ENCODE measurements around the gene ATAD5.
"Not testable (repeated sequence)": the region's sequence is repeated elsewhere in the genome, so short reads cannot be mapped to it uniquely, and the experiment has no call there.

The ATAD5 gene

GRCh38 chr17:30905742-30906100 lies 74.0 kb downstream of the ATAD5 start:
- H3K4me3 ChIP-seq (ENCODE audit: low read length) = peak overlapping the region; percentile 71
- no peak for DNase-seq (ENCODE audit: low read depth, low spot score)

GRCh38 chr17:30906101-30906911 lies 74.5 kb downstream of the ATAD5 start, which contains the start of gene TEFM:
Gene TEFM, minus strand, starts transcription at chr17:30906238. Its CDS starts 40 bp downstream, at chr17:30906198.
- peak within 1 kb of the TSS; percentile 71 for H3K4me3 ChIP-seq (ENCODE audit: low read length)
- DNase-seq (ENCODE audit: low read depth, low spot score) = peak; percentile 78

GRCh38 chr17:30908717-30909420 lies 77.1 kb downstream of the ATAD5 start:
- no peak for DNase-seq (ENCODE audit: low read depth, low spot score)
- no peak overlapping the region for H3K4me3 ChIP-seq (ENCODE audit: low read length)

- DNase-seq (ENCODE audit: low read depth, low spot score); H3K4me3 ChIP-seq (ENCODE audit: low read length): not testable (repeated sequence)
Measured at GRCh38 chr17:30910151-30910550, 78.4 kb downstream of the ATAD5 start.

- H3K4me3 ChIP-seq (ENCODE audit: low read length) = no peak overlapping the region
- DNase-seq (ENCODE audit: low read depth, low spot score) = no peak
Measured at GRCh38 chr17:30913955-30914354, 82.2 kb downstream of the ATAD5 start.

GRCh38 chr17:30915833-30916611 lies 84.3 kb downstream of the ATAD5 start:
- DNase-seq (ENCODE audit: low read depth, low spot score) = no peak
- no peak overlapping the region for H3K4me3 ChIP-seq (ENCODE audit: low read length)

- DNase-seq (ENCODE audit: low read depth, low spot score) = no peak
- H3K4me3 ChIP-seq (ENCODE audit: low read length) = no peak overlapping the region
Measured at GRCh38 chr17:30917050-30917449, 85.3 kb downstream of the ATAD5 start.

GRCh38 chr17:30920282-30920681 lies 88.5 kb downstream of the ATAD5 start:
- no peak overlapping the region for H3K4me3 ChIP-seq (ENCODE audit: low read length)
- DNase-seq (ENCODE audit: low read depth, low spot score) = no peak

- no peak overlapping the region for H3K4me3 ChIP-seq (ENCODE audit: low read length)
- DNase-seq (ENCODE audit: low read depth, low spot score) = no peak
Measured at GRCh38 chr17:30920683-30921543, 89.1 kb downstream of the ATAD5 start.

GRCh38 chr17:30921544-30922196 lies 89.9 kb downstream of the ATAD5 start, which contains the start of gene ADAP2:
Gene ADAP2, plus strand, starts transcription at chr17:30921945. Its CDS starts 70 bp downstream, at chr17:30922015.
- H3K4me3 ChIP-seq (ENCODE audit: low read length) = no peak within 1 kb of the TSS
- no peak for DNase-seq (ENCODE audit: low read depth, low spot score)

GRCh38 chr17:30922235-30923030 lies 90.7 kb downstream of the ATAD5 start:
- no peak overlapping the region for H3K4me3 ChIP-seq (ENCODE audit: low read length)
- DNase-seq (ENCODE audit: low read depth, low spot score) = no peak

- DNase-seq (ENCODE audit: low read depth, low spot score) = no peak
- H3K4me3 ChIP-seq (ENCODE audit: low read length) = no peak overlapping the region
Measured at GRCh38 chr17:30924341-30924740, 92.6 kb downstream of the ATAD5 start.

GRCh38 chr17:30926516-30926915 lies 94.8 kb downstream of the ATAD5 start:
- no peak overlapping the region for H3K4me3 ChIP-seq (ENCODE audit: low read length)
- no peak for DNase-seq (ENCODE audit: low read depth, low spot score)

GRCh38 chr17:30927756-30928155 lies 96.0 kb downstream of the ATAD5 start:
- DNase-seq (ENCODE audit: low read depth, low spot score) = no peak
- H3K4me3 ChIP-seq (ENCODE audit: low read length) = no peak overlapping the region

GRCh38 chr17:30928584-30928983 lies 96.8 kb downstream of the ATAD5 start:
- DNase-seq (ENCODE audit: low read depth, low spot score) = no peak
- H3K4me3 ChIP-seq (ENCODE audit: low read length) = no peak overlapping the region

- DNase-seq (ENCODE audit: low read depth, low spot score) = no peak
- H3K4me3 ChIP-seq (ENCODE audit: low read length) = no peak overlapping the region
Measured at GRCh38 chr17:30929081-30929633, 97.4 kb downstream of the ATAD5 start.

GRCh38 chr17:30929861-30930260 lies 98.1 kb downstream of the ATAD5 start:
- DNase-seq (ENCODE audit: low read depth, low spot score) = not testable (repeated sequence)

More at GRCh38 chr17:30929861-30930260, 98.1 kb downstream of the ATAD5 start:
- not testable (repeated sequence) for H3K4me3 ChIP-seq (ENCODE audit: low read length)

Data from Jurkat, Clone E6-1 (cell line).